ENCODE data around the gene RNF121.

RNF121 gene

DNA sequence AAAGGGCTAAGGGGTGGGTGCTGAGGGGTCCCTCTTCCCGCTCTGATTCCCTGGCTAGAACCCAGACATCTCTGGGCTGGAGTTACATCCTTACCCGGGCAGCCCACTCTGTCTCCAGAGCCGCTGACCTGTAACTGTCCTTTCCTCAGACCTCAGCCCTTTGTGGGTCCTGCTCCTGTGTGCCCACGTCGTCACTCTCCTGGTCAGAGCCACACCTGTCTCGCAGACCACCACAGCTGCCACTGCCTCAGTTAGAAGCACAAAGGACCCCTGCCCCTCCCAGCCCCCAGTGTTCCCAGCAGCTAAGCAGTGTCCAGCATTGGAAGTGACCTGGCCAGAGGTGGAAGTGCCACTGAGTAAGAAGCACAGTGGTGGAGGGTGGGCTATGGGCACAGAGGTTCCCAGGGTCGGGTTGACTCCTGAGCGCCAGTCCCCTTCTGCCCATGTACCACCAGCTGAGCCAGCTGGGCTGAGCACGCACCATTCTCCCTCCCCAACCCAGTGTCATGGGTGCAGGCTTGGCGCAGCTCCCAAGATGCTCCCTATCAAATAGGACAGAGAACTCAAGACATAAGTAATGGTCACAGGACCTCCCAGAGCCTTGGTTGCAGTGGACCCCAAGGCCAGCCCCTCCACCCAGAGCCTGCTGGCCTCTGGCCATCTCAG lies 71.5 kb downstream of the RNF121 start:
- H3K27ac ChIP-seq = no peak overlapping the region
- no peak for TF ChIP-seq ZFX (IDR thresholded peaks at IDR 0.05)
- TF ChIP-seq, protein P1, sequence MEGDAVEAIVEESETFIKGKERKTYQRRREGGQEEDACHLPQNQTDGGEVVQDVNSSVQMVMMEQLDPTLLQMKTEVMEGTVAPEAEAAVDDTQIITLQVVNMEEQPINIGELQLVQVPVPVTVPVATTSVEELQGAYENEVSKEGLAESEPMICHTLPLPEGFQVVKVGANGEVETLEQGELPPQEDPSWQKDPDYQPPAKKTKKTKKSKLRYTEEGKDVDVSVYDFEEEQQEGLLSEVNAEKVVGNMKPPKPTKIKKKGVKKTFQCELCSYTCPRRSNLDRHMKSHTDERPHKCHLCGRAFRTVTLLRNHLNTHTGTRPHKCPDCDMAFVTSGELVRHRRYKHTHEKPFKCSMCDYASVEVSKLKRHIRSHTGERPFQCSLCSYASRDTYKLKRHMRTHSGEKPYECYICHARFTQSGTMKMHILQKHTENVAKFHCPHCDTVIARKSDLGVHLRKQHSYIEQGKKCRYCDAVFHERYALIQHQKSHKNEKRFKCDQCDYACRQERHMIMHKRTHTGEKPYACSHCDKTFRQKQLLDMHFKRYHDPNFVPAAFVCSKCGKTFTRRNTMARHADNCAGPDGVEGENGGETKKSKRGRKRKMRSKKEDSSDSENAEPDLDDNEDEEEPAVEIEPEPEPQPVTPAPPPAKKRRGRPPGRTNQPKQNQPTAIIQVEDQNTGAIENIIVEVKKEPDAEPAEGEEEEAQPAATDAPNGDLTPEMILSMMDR (conservative IDR thresholded peaks at IDR 0.05) = no peak

DNA sequence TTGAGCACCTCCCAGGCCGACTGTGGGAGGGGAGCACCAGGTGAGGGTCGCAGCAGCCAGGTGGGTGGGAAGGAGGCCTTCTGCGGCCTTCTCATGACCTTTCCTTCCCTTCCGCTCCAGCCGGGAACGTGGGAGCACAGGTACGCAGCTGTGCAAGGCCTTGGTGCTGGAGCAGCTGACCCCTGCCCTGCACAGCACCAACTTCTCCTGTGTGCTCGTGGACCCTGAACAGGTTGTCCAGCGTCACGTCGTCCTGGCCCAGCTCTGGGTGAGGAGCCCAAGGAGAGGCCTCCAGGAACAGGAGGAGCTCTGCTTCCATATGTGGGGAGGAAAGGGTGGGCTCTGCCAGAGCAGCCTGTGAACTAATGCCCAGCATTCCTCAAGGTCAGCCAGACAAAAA lies 72.4 kb downstream of the RNF121 start:
- H3K27ac ChIP-seq = no peak overlapping the region
- no peak for TF ChIP-seq ZFX (IDR thresholded peaks at IDR 0.05)
- TF ChIP-seq, protein P1 (conservative IDR thresholded peaks at IDR 0.05) = no peak

DNA sequence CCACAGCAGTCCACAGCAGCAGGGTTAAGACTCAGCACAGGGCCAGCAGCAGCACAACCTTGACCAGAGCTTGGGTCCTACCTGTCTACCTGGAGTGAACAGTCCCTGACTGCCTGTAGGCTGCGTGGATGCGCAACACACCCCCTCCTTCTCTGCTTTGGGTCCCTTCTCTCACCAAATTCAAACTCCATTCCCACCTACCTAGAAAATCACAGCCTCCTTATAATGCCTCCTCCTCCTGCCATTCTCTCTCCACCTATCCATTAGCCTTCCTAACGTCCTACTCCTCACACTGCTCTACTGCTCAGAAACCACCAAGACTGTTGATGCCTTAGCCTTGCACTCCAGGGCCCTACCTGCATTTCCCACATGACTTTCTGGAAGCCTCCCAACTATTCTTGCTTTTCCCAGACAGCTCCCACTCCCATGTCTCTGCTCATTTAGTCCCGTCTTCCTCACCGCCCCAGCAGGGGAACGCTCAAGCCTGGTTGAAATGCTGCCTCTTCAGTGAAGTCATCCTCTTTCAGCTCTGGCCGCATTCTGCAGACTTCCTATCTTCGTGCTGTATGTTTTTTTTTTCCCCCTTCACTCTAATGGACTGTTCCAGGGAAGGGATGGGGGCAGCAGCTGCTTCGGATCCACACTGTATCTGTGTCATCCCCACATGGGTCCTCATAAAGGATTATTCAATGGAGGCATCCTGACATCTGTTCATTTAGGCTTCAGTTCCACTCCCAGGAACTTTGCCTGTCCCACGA lies 73.2 kb downstream of the RNF121 start:
- TF ChIP-seq ZFX (IDR thresholded peaks at IDR 0.05) = no peak
- TF ChIP-seq, protein P1 (conservative IDR thresholded peaks at IDR 0.05) = no peak
- no peak overlapping the region for H3K27ac ChIP-seq

DNA sequence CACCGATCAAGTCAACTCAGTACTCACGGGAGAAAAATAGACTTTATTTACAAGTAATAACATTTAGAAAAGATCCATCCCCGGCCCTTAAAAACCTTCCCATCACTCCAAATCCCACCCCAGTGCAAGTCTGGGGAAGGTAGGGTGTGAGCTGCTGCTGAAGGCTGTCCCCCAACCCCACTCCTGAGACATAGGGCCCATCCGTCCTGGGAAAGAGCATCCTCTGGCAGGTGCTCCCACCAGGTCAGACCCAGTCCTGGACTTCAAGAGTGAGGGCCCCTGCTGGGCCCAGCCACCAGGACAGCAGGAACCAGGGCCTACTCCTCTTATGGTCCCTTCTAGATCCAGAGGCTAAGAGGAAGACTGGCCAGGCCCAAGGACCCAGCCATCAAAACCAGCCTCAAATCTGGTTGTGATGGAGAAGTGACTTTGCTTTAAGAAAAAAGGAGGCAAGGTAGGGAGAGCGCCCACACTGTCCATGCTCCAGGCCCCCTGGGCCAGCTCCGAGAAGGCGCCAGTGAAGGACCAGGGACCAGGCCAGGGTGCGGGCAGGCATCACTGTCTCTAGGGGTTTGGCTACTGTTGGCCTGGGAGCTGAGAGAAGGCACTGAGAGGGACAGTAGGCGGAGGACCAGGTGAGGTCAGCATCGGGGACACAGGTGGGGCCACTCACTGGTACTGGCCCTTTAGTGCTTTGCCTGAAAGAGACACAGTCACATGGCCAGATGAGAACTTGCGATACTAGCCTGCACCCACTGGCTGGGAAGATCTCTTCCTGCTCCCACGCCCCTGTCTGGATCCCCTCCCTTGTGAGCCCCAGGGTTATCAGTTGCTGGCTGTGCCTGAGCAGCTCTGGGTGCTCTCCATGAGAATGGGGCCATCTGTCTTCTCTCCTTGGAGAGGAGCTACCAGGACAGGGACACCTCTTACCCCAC lies 74.3 kb downstream of the RNF121 start:
- TF ChIP-seq ZFX (IDR thresholded peaks at IDR 0.05) = no peak
- TF ChIP-seq, protein P1 (conservative IDR thresholded peaks at IDR 0.05) = no peak

DNA sequence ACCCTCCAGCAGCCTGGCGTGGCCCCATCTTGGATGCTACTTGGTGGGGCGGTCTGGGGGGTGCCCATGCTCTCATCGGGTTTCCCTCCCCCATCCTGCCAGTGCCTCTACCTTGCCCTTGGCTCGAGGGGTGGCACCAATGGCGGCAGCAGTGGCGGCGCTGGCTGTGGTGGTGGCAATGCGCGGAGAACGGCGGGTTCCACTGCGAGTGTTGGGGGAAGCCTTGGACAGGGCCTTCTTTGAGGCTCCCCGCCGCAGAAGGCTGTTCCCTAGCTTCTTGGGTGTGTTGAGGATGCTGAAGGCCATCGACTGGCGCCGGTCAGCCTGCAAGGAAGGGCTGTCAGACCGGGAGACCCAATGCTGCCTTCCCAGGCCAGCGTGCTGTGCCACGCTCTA lies 74.9 kb downstream of the RNF121 start:
- H3K27ac ChIP-seq = no peak overlapping the region

More for the DNA sequence above, 74.3 kb downstream of the RNF121 start:
- no peak overlapping the region for H3K27ac ChIP-seq

DNA sequence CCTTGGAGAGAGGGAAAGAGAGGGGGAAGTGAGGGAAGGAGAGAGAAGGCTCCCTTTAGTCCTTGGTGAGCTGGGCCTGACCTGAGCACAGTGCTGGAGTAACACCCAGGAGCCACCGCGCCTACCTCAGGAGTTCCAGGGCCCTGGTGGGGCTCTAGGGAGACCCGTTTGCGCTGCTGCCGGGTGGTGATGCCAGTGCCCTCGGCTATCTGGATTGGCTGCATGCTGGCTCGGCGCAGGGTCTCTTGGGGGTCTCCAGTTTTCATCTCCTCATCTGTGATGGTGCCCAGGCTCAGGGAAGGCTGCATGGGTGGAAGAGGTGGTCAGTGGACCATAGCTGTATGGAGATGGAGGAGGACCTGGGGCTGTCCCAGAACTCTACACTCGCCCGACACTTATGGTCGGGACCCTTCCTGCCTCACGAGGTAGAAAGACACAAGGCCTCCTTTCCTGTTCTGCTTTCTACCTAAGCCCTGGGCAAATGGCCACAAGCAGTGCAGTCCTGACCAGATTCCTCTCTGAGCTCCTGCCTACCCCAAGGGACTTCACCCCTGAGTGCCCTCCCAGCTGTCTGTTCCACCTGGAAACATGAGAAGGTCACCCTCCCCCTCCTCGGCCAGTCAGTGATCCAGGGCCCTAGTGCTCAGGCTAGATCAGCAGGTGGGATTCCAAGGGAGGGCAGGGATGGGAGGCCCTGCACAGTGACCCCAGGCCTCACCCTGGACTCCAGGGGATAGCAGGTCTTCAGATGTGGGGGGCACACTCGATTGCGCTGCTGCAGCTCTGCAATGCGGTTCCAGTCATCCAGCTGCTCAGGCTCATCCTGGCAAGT lies 75.9 kb downstream of the RNF121 start:
- no peak overlapping the region for H3K27ac ChIP-seq
- no peak for TF ChIP-seq ZFX (IDR thresholded peaks at IDR 0.05)
- TF ChIP-seq, protein P1 (conservative IDR thresholded peaks at IDR 0.05) = no peak

More for the DNA sequence above, 74.9 kb downstream of the RNF121 start:
- no peak for TF ChIP-seq ZFX (IDR thresholded peaks at IDR 0.05)
- TF ChIP-seq, protein P1 (conservative IDR thresholded peaks at IDR 0.05) = no peak

All from C4-2B (cell line).